H1 (cell line): ENCODE data around the gene PAFAH1B1.

Experiments
- BACH1 ChIP-seq: IDR thresholded peaks from 2 replicates; pipeline ENCODE4 v1.6.1; 2012; ENCODE audit warnings: low read length, improper control_type of control experiment
- BCL11A ChIP-seq, 2 experiments: IDR thresholded peaks; one replicate each; pipeline ENCODE4 v1.6.1; 2011; ENCODE audit warnings: low read depth in 2 of 2, low read length in 2 of 2, mild to moderate bottlenecking in 2 of 2
- GTF2F1 ChIP-seq: IDR thresholded peaks from 2 replicates; pipeline ENCODE4 v1.6.1; 2012; ENCODE audit warnings: low read depth, low read length, improper control_type of control experiment, borderline replicate concordance
- KDM5A ChIP-seq: fragments of 200-600 bp; IDR thresholded peaks from 2 replicates; pipeline ENCODE4 v1.7.1; 2012; ENCODE audit warnings: mild to moderate bottlenecking, low read length, inconsistent platforms, mixed read lengths
- MAX ChIP-seq: IDR thresholded peaks from 2 replicates; pipeline ENCODE4 v1.6.1; 2012; ENCODE audit warnings: inconsistent platforms
- POLR2A ChIP-seq, 2 experiments: IDR thresholded peaks; 1 replicate in 1 of 2; 2 replicates in 1 of 2; pipeline ENCODE4 v1.6.1; 2011; ENCODE audit warnings: low read depth in 2 of 2, low read length in 2 of 2, mild to moderate bottlenecking in 2 of 2; ENCODE audit errors: control extremely low read depth in 1 of 2
- POLR2AphosphoS5 ChIP-seq: IDR thresholded peaks from 2 replicates; pipeline ENCODE4 v1.6.1; 2011; ENCODE audit warnings: low read depth, low read length
- SP2 ChIP-seq: IDR thresholded peaks from 2 replicates; pipeline ENCODE4 v1.6.1; 2012; ENCODE audit warnings: mild to moderate bottlenecking, low read length, inconsistent platforms
- TAF1 ChIP-seq: IDR thresholded peaks from 2 replicates; pipeline ENCODE4 v1.6.1; 2011; ENCODE audit warnings: mild to moderate bottlenecking, low read depth, low read length
- TEAD4 ChIP-seq: IDR thresholded peaks from 2 replicates; pipeline ENCODE4 v1.6.1; 2012; ENCODE audit warnings: low read depth, low read length, inconsistent platforms, mixed read lengths
- ZNF274 ChIP-seq: IDR thresholded peaks from 2 replicates; pipeline ENCODE4 v1.7.0; 2012; ENCODE audit warnings: low read length, borderline replicate concordance; ENCODE audit errors: extremely low read depth
- TF ChIP-seq, protein P1 (sequence below), 3 experiments: IDR thresholded peaks; 1 replicate in 2 of 3; 2 replicates in 1 of 3; pipeline versions ENCODE4 v1.5.1 to v1.6.1; 2011; ENCODE audit warnings: low read length in 3 of 3, mild to moderate bottlenecking in 3 of 3, inconsistent platforms in 2 of 3, low read depth in 1 of 3, moderate library complexity in 1 of 3; ENCODE audit not compliant: insufficient read depth in 1 of 3; ENCODE audit errors: control extremely low read depth in 1 of 3

DNA sequence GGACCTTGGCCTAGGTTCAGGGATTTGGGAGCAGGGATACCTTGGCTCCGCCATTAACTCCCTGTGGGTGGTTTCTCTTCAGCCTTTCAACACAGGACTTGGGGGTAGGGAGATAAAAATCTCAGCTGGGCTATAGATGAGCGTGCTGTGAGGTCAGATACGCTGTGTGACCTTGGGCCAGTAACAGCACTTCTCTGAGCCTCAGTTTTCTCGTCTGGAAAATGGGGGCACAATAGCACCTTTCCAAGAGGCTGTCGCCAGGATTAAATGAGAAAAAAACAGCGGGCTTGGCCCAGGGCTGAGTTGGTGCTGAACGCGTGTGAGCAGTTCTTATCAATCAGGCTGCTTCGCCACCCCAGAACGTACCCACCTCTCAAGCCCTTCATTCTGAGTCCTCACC lies 138.4 kb downstream of the PAFAH1B1 start:
- TF ChIP-seq, protein P1, sequence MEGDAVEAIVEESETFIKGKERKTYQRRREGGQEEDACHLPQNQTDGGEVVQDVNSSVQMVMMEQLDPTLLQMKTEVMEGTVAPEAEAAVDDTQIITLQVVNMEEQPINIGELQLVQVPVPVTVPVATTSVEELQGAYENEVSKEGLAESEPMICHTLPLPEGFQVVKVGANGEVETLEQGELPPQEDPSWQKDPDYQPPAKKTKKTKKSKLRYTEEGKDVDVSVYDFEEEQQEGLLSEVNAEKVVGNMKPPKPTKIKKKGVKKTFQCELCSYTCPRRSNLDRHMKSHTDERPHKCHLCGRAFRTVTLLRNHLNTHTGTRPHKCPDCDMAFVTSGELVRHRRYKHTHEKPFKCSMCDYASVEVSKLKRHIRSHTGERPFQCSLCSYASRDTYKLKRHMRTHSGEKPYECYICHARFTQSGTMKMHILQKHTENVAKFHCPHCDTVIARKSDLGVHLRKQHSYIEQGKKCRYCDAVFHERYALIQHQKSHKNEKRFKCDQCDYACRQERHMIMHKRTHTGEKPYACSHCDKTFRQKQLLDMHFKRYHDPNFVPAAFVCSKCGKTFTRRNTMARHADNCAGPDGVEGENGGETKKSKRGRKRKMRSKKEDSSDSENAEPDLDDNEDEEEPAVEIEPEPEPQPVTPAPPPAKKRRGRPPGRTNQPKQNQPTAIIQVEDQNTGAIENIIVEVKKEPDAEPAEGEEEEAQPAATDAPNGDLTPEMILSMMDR (IDR thresholded peaks at IDR 0.05; ENCODE audit: control extremely low read depth in 1 of 3, insufficient read depth in 1 of 3, low read depth in 1 of 3, low read length in 3 of 3), result no peak
- TF ChIP-seq POLR2A (IDR thresholded peaks at IDR 0.05; ENCODE audit: control extremely low read depth in 1 of 2, low read depth in 2 of 2, low read length in 2 of 2) (no peak), POLR2AphosphoS5 (no peak), KDM5A (no peak), SP2 (no peak), GTF2F1 (no peak), MAX (no peak), TAF1 (no peak), BCL11A (IDR thresholded peaks at IDR 0.05; ENCODE audit: low read depth in 2 of 2, low read length in 2 of 2) (no peak), BACH1 (no peak), ZNF274 (no peak), TEAD4 (no peak)
